HCT116 (cell line): ENCODE measurements around the gene SELENOM. TPM values are rescaled to one million over a fixed set of nuclear protein-coding genes. Genes with fewer than 3 reads are reported as not detected.

Source experiments
- ATAC-seq: fragments of 200-7000 bp; cut with Tn5 transposase; 2 replicates; pipeline ENCODE4 v1.9.1; 2020; ENCODE audit warnings: mild to moderate bottlenecking, moderate library complexity
- BruUV-seq: library from RNA; stranded (reverse); fragments of 400-500 nt; replicated peaks from 2 replicates; lab custom pipeline; 2021; lab: Mats Ljungman, UMichigan
- CTCF ChIA-PET: fragments of 300-600 bp; sonication (Branson Sonifier 250); formaldehyde crosslinking; loops from one replicate; lab custom pipeline; 2021; ENCODE audit warnings: antibody characterized with exemption; lab: Charles Lee
- POLR2A ChIA-PET: fragments of 300-600, 350-600 bp; sonication (Branson Sonifier 250); formaldehyde crosslinking; loops from one replicate; lab custom pipeline; 2021; ENCODE audit warnings: antibody characterized with exemption; lab: Charles Lee
- RAD21 ChIA-PET, 2 experiments: fragments of 300-600 bp; sonication (Branson Sonifier 250); formaldehyde crosslinking; loops; one replicate each; lab custom pipeline; 2023; ENCODE audit warnings: low total read pairs in 2 of 2; ENCODE audit not compliant: uncharacterized antibody in 2 of 2, unreplicated experiment in 2 of 2, low non-redundant PET in 1 of 2; lab: Charles Lee
- DNase-seq: peaks from one replicate; pipeline ENCODE4 v3.0.0-alpha.2; 2010; ENCODE audit warnings: low read depth, low spot score
- H2AFZ ChIP-seq: fragments of 200-600 bp; shearing (Covaris generic), sonication (generic); 2 replicates; pipeline ENCODE4 v1.6.1; 2017; ENCODE audit warnings: low read depth, mixed run types, mixed read lengths, antibody characterized with exemption, low read length; ENCODE audit not compliant: poor library complexity, severe bottlenecking
- H3K27ac ChIP-seq: 2 replicates; pipeline ENCODE4 v1.5.1; 2012; ENCODE audit warnings: low read depth, low read length
- H3K27me3 ChIP-seq: fragments of 200-600 bp; sonication (generic); 2 replicates; pipeline ENCODE4 v1.6.1; 2016; ENCODE audit warnings: mixed run types, low read length, mixed read lengths; ENCODE audit not compliant: insufficient read depth
- H3K36me3 ChIP-seq, 2 experiments: fragments of 200-500 bp in 1 of 2; fragments of 200-600 bp in 1 of 2; sonication (Bioruptor generic) in 1 of 2; sonication (generic) in 1 of 2; 2 replicates each; pipeline versions ENCODE4 v1.5.1 to v1.6.1; 2014 to 2016; ENCODE audit warnings: low read length in 2 of 2, inconsistent platforms in 1 of 2, mixed read lengths in 1 of 2, mixed run types in 1 of 2; ENCODE audit not compliant: insufficient read depth in 2 of 2, control insufficient read depth in 1 of 2
- H3K4me1 ChIP-seq, 2 experiments: fragments of 200-600 bp in 1 of 2; sonication (generic) in 1 of 2; 2 replicates each; pipeline versions ENCODE4 v1.5.1 to v1.6.1; 2012 to 2017; ENCODE audit warnings: low read length in 2 of 2, inconsistent platforms in 1 of 2, mild to moderate bottlenecking in 1 of 2, mixed read lengths in 1 of 2, mixed run types in 1 of 2, moderate library complexity in 1 of 2; ENCODE audit not compliant: insufficient read depth in 2 of 2, control insufficient read depth in 1 of 2
- H3K4me2 ChIP-seq: fragments of 200-600 bp; sonication (generic); 2 replicates; pipeline ENCODE4 v1.6.1; 2017; ENCODE audit warnings: mixed run types, low read length, mixed read lengths
- H3K4me3 ChIP-seq, 2 experiments: fragments of 200-600 bp in 1 of 2; sonication (generic) in 1 of 2; replicated peaks in 1 of 2; 2 replicates each; pipeline ENCODE4 v1.5.1; 2011 to 2016; ENCODE audit warnings: low read length in 2 of 2, control low read depth in 1 of 2, low read depth in 1 of 2, mild to moderate bottlenecking in 1 of 2, mixed read lengths in 1 of 2, mixed run types in 1 of 2
- H3K79me2 ChIP-seq: fragments of 200-600 bp; sonication (generic); 2 replicates; pipeline ENCODE4 v1.6.1; 2017; ENCODE audit warnings: mild to moderate bottlenecking, mixed run types, low read length, moderate library complexity, mixed read lengths; ENCODE audit not compliant: insufficient read depth
- H3K9ac ChIP-seq: fragments of 200-600 bp; sonication (generic); 2 replicates; pipeline ENCODE4 v1.6.1; 2016; ENCODE audit warnings: low read length, mixed read lengths
- H3K9me2 ChIP-seq: fragments of 200-600 bp; sonication (generic), shearing (Covaris generic); 2 replicates; pipeline ENCODE4 v1.6.1; 2017; ENCODE audit warnings: mixed run types, mild to moderate bottlenecking, moderate library complexity; ENCODE audit not compliant: insufficient read depth
- H3K9me3 ChIP-seq, 2 experiments: fragments of 200-500 bp in 1 of 2; fragments of 200-600 bp in 1 of 2; sonication (Bioruptor generic) in 1 of 2; sonication (generic) in 1 of 2; 2 replicates each; pipeline ENCODE4 v1.6.1; 2014 to 2017; ENCODE audit warnings: low read length in 2 of 2, mixed read lengths in 2 of 2, inconsistent platforms in 1 of 2, low read depth in 1 of 2, mild to moderate bottlenecking in 1 of 2, mixed run types in 1 of 2, moderate library complexity in 1 of 2; ENCODE audit not compliant: control insufficient read depth in 1 of 2, insufficient read depth in 1 of 2
- H4K20me1 ChIP-seq: fragments of 200-600 bp; sonication (generic), shearing (Covaris generic); 2 replicates; pipeline ENCODE4 v1.6.1; 2017; ENCODE audit warnings: mixed run types, mild to moderate bottlenecking, moderate library complexity; ENCODE audit not compliant: insufficient read depth
- CBX3 ChIP-seq: IDR thresholded peaks from 2 replicates; pipeline ENCODE4 v1.6.1; 2012; ENCODE audit warnings: low read depth
- CEBPB ChIP-seq: IDR thresholded peaks from 2 replicates; pipeline ENCODE4 v1.6.1; 2012; ENCODE audit warnings: low read depth
- CTCF ChIP-seq, 3 experiments: fragments of 200-600 bp in 1 of 3; sonication (generic) in 1 of 3; IDR thresholded peaks in 2 of 3; conservative IDR thresholded peaks in 1 of 3; 2 replicates each; pipeline ENCODE4 v1.5.1; 2012 to 2017; ENCODE audit warnings: low read depth in 2 of 3, low read length in 2 of 3, antibody characterized with exemption in 1 of 3, borderline replicate concordance in 1 of 3, control low read depth in 1 of 3, mild to moderate bottlenecking in 1 of 3, mixed read lengths in 1 of 3, mixed run types in 1 of 3, moderate library complexity in 1 of 3; ENCODE audit not compliant: insufficient read depth in 1 of 3
- EGR1 ChIP-seq: IDR thresholded peaks from 2 replicates; pipeline ENCODE4 v1.6.1; 2012; ENCODE audit warnings: low read depth
- ELF1 ChIP-seq: IDR thresholded peaks from 2 replicates; pipeline ENCODE4 v1.6.1; 2012; ENCODE audit warnings: low read depth, borderline replicate concordance
- EZH2 ChIP-seq: fragments of 200-600 bp; sonication (generic); IDR thresholded peaks from 2 replicates; pipeline ENCODE4 v1.6.1; 2017; ENCODE audit warnings: antibody characterized with exemption, mixed run types
- EZH2phosphoT487 ChIP-seq: fragments of 200-600 bp; IDR thresholded peaks from 2 replicates; pipeline ENCODE4 v1.6.1; 2018; ENCODE audit warnings: antibody characterized with exemption, borderline replicate concordance
- FOSL1 ChIP-seq: IDR thresholded peaks from 2 replicates; pipeline ENCODE4 v1.6.1; 2012; ENCODE audit warnings: low read depth
- JUND ChIP-seq: IDR thresholded peaks from 2 replicates; pipeline ENCODE4 v1.6.1; 2012
- MAX ChIP-seq: IDR thresholded peaks from 2 replicates; pipeline ENCODE4 v1.6.1; 2012
- POLR2A ChIP-seq: IDR thresholded peaks from 2 replicates; pipeline ENCODE4 v1.7.0; 2011; ENCODE audit warnings: borderline replicate concordance; ENCODE audit not compliant: insufficient read depth, insufficient read length; ENCODE audit errors: extremely low read depth
- RAD21 ChIP-seq: IDR thresholded peaks from 2 replicates; pipeline ENCODE4 v1.6.1; 2012; ENCODE audit warnings: low read depth, mild to moderate bottlenecking
- SP1 ChIP-seq: IDR thresholded peaks from 2 replicates; pipeline ENCODE4 v1.6.1; 2012; ENCODE audit warnings: low read depth
- ZFX ChIP-seq: fragments of 450-650 bp; IDR thresholded peaks from 2 replicates; pipeline ENCODE4 v1.6.1; 2017
- ZNF274 ChIP-seq: fragments of 200-500 bp; sonication (Bioruptor generic); IDR thresholded peaks from 2 replicates; pipeline ENCODE4 v1.6.1; 2014; ENCODE audit warnings: mild to moderate bottlenecking, low read depth, low read length, inconsistent platforms
- intact Hi-C: fragments of 100-400 bp; cut with micrococcal nuclease; formaldehyde crosslinking; loops from 2 replicates; pipeline ENCODE4 v1.10.0; 2022
- total RNA-seq: library from RNA; stranded (reverse); gene quantifications from one replicate; pipeline ENCODE4 v1.2.1, GENCODE V29; 2021; ENCODE audit not compliant: unreplicated experiment

Gene SELENOM
- total RNA-seq, 1 experiment from 2014 or later = 65.6 TPM

- Histone ChIP-seq H3K79me2 (no peaks in the 10 kb centered on the region), H3K4me3 (no peak overlapping the region)
- no peak for TF ChIP-seq ZFX
- TF ChIP-seq EZH2 = no peak
- no peak for TF ChIP-seq CBX3
- TF ChIP-seq FOSL1 = no peak
- TF ChIP-seq ELF1 = no peak
- no peak for TF ChIP-seq CEBPB
- TF ChIP-seq RAD21 = no peak
- no peak for TF ChIP-seq SP1
- TF ChIP-seq ZNF274 = no peak
- TF ChIP-seq JUND = no peak
- TF ChIP-seq EZH2phosphoT487 = no peak
- TF ChIP-seq CTCF (IDR thresholded peaks at IDR 0.05 in 2 of 3, conservative IDR thresholded peaks at IDR 0.05 in 1 of 3; ENCODE audit: borderline replicate concordance in 1 of 3, insufficient read depth in 1 of 3, low read depth in 2 of 3, low read length in 2 of 3) = no peak
- TF ChIP-seq MAX = no peak
- no peak for TF ChIP-seq EGR1
- TF ChIP-seq POLR2A = no peak
- TF ChIP-seq, all 23 proteins: peak for 0
- CTCF ChIA-PET = no interaction called here
- no peak for DNase-seq
- POLR2A ChIA-PET = no interaction called here
- peaks cover 9 to 25% of the 10 kb centered on the region in 2 experiments for H3K4me1 ChIP-seq
- H3K9me3 ChIP-seq = no peaks in the 10 kb centered on the region
- no peak overlapping the region for H3K4me2 ChIP-seq
- H3K9me2 ChIP-seq = no peaks in the 10 kb centered on the region
- no peak overlapping the region for H3K27ac ChIP-seq
- no peak overlapping the region for H2AFZ ChIP-seq
- no peaks in the 10 kb centered on the region for H3K36me3 ChIP-seq
- RAD21 ChIA-PET = no interaction called here
- H4K20me1 ChIP-seq = no peaks in the 10 kb centered on the region
- intact Hi-C loops = no loop called here
- no peak for ATAC-seq
- H3K9ac ChIP-seq = no peak overlapping the region
- no peaks in the 10 kb centered on the region for H3K27me3 ChIP-seq
- BruUV-seq = no TSS peak
Observed at GRCh38 chr22:31126128-31126868, 18.9 kb upstream of the SELENOM start.
